ENCODE data around the gene DRAM2. TPM values are rescaled to one million over a fixed set of nuclear protein-coding genes. Genes with fewer than 3 reads are reported as not detected.

Gene DRAM2
- total and polyA plus RNA-seq, 2 of the 13 experiments (the other 11 are each of a cell fraction or from before 2014, with no cell fraction given): 33.2 to 123 TPM

DNA sequence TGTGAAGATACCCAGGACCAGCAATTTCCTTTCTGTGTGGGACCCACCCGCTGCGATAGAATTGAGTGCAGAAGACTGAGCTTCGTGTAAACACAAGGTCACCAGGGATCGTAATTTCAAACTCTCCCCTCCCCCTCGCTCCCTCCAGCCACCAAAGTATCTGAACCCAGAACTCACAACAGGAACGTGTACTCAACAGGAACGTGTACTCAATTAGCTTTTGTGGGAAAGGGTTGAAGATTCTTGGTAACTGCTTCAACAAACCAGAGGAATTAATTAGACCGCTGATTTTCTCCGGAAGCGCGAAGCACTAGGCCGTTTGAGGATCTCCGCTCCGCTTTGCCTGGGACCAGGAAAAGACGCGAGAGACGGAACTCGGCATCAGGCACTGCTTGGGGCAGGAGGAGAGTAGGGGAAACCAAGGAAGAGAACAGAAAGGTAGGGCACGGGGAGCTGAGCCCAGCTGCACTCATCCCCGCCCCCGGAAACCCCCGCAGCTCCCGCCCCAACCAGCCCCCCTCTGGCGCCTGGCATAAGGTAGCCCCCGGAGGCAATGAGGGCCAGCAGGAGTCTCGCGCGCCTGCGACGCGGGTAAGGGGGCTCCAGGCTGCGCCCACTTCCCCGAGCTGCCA lies 453 bp downstream of the DRAM2 start (continued):
- TF ChIP-seq, protein P1, sequence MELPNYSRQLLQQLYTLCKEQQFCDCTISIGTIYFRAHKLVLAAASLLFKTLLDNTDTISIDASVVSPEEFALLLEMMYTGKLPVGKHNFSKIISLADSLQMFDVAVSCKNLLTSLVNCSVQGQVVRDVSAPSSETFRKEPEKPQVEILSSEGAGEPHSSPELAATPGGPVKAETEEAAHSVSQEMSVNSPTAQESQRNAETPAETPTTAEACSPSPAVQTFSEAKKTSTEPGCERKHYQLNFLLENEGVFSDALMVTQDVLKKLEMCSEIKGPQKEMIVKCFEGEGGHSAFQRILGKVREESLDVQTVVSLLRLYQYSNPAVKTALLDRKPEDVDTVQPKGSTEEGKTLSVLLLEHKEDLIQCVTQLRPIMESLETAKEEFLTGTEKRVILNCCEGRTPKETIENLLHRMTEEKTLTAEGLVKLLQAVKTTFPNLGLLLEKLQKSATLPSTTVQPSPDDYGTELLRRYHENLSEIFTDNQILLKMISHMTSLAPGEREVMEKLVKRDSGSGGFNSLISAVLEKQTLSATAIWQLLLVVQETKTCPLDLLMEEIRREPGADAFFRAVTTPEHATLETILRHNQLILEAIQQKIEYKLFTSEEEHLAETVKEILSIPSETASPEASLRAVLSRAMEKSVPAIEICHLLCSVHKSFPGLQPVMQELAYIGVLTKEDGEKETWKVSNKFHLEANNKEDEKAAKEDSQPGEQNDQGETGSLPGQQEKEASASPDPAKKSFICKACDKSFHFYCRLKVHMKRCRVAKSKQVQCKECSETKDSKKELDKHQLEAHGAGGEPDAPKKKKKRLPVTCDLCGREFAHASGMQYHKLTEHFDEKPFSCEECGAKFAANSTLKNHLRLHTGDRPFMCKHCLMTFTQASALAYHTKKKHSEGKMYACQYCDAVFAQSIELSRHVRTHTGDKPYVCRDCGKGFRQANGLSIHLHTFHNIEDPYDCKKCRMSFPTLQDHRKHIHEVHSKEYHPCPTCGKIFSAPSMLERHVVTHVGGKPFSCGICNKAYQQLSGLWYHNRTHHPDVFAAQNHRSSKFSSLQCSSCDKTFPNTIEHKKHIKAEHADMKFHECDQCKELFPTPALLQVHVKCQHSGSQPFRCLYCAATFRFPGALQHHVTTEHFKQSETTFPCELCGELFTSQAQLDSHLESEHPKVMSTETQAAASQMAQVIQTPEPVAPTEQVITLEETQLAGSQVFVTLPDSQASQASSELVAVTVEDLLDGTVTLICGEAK (IDR thresholded peaks at IDR 0.05): no peak
- TF ChIP-seq, protein P1 (CRISPR knock-in tag; IDR thresholded peaks at IDR 0.05): no peak
- TF ChIP-seq ZNF224 (CRISPR knock-in tag; IDR thresholded peaks at IDR 0.05): no peak
- no peak; the same call in 1 of the 2 replicates for TF ChIP-seq BRD4 (CRISPR knock-in tag; IDR thresholded peaks at IDR 0.05)
- TF ChIP-seq ZNF747 (CRISPR knock-in tag; IDR thresholded peaks at IDR 0.05; ENCODE audit: borderline replicate concordance): no peak
- TF ChIP-seq BRCA1 (CRISPR knock-in tag; IDR thresholded peaks at IDR 0.05): no peak
- no peak for TF ChIP-seq DMAP1 (CRISPR knock-in tag; IDR thresholded peaks at IDR 0.05)
- TF ChIP-seq NFE2L2 (IDR thresholded peaks at IDR 0.05; ENCODE audit: low read length): no peak
- TF ChIP-seq ZNF317 (CRISPR knock-in tag; IDR thresholded peaks at IDR 0.05): no peak
- no peak for TF ChIP-seq SOX6 (IDR thresholded peaks at IDR 0.05)
- no peak for TF ChIP-seq SOX6 (CRISPR knock-in tag; IDR thresholded peaks at IDR 0.05)
- no peak for TF ChIP-seq ZNF296 (CRISPR knock-in tag; conservative IDR thresholded peaks at IDR 0.05)
- TF ChIP-seq, protein P2, sequence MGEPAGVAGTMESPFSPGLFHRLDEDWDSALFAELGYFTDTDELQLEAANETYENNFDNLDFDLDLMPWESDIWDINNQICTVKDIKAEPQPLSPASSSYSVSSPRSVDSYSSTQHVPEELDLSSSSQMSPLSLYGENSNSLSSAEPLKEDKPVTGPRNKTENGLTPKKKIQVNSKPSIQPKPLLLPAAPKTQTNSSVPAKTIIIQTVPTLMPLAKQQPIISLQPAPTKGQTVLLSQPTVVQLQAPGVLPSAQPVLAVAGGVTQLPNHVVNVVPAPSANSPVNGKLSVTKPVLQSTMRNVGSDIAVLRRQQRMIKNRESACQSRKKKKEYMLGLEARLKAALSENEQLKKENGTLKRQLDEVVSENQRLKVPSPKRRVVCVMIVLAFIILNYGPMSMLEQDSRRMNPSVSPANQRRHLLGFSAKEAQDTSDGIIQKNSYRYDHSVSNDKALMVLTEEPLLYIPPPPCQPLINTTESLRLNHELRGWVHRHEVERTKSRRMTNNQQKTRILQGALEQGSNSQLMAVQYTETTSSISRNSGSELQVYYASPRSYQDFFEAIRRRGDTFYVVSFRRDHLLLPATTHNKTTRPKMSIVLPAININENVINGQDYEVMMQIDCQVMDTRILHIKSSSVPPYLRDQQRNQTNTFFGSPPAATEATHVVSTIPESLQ (CRISPR knock-in tag; conservative IDR thresholded peaks at IDR 0.05): no peak
- TF ChIP-seq ZNF274 (CRISPR knock-in tag; IDR thresholded peaks at IDR 0.05): no peak
- TF ChIP-seq, protein P3, sequence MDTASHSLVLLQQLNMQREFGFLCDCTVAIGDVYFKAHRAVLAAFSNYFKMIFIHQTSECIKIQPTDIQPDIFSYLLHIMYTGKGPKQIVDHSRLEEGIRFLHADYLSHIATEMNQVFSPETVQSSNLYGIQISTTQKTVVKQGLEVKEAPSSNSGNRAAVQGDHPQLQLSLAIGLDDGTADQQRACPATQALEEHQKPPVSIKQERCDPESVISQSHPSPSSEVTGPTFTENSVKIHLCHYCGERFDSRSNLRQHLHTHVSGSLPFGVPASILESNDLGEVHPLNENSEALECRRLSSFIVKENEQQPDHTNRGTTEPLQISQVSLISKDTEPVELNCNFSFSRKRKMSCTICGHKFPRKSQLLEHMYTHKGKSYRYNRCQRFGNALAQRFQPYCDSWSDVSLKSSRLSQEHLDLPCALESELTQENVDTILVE (CRISPR knock-in tag; IDR thresholded peaks at IDR 0.05): no peak; the same call in 1 of the 2 replicates
- no peak for TF ChIP-seq SALL2 (CRISPR knock-in tag; IDR thresholded peaks at IDR 0.05)
- TF ChIP-seq, protein P4, sequence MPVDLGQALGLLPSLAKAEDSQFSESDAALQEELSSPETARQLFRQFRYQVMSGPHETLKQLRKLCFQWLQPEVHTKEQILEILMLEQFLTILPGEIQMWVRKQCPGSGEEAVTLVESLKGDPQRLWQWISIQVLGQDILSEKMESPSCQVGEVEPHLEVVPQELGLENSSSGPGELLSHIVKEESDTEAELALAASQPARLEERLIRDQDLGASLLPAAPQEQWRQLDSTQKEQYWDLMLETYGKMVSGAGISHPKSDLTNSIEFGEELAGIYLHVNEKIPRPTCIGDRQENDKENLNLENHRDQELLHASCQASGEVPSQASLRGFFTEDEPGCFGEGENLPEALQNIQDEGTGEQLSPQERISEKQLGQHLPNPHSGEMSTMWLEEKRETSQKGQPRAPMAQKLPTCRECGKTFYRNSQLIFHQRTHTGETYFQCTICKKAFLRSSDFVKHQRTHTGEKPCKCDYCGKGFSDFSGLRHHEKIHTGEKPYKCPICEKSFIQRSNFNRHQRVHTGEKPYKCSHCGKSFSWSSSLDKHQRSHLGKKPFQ (CRISPR knock-in tag; IDR thresholded peaks at IDR 0.05; ENCODE audit: insufficient replicate concordance): no peak
